Right lobe of liver (tissue), 6 donors: ENCODE results near the gene MAPKAP1. TPM values are rescaled to one million over a fixed set of nuclear protein-coding genes. Genes with fewer than 3 reads are reported as not detected.

Experiments
- ATAC-seq, 4 donors: fragments of 200-7000 bp; cut with Tn5 transposase; one replicate each; pipeline ENCODE4 v1.9.1; 2020; ENCODE audit warnings: mild to moderate bottlenecking in 4 of 4, moderate library complexity in 4 of 4
- DNase-seq, 3 donors: peaks; one replicate each; pipeline ENCODE4 v3.0.0-alpha.2; 2020
- H3K27ac ChIP-seq, 3 donors: fragments of 200-600 bp; one replicate each; pipeline ENCODE4 v1.8.0; 2022
- H3K27me3 ChIP-seq, 2 donors: fragments of 200-600 bp; one replicate each; pipeline ENCODE4 v1.8.0; 2022
- H3K36me3 ChIP-seq, 4 donors: fragments of 200-600 bp; sonication (generic) in 1 of 4; one replicate each; pipeline versions ENCODE4 v1.5.1 to v1.8.0; 2017 to 2022; ENCODE audit warnings: control low read depth in 1 of 4
- H3K4me1 ChIP-seq, 4 donors: fragments of 200-600 bp; sonication (generic) in 1 of 4; one replicate each; pipeline versions ENCODE4 v1.5.1 to v1.8.0; 2017 to 2022; ENCODE audit warnings: control low read depth in 1 of 4
- H3K4me3 ChIP-seq, 3 donors: fragments of 200-600 bp; one replicate each; pipeline ENCODE4 v1.8.0; 2022
- H3K9me3 ChIP-seq, 4 donors: fragments of 200-600 bp; sonication (generic) in 1 of 4; one replicate each; pipeline versions ENCODE4 v1.5.1 to v1.8.0; 2017 to 2022; ENCODE audit warnings: control low read depth in 1 of 4
- POLR2A ChIP-seq: fragments of 450-650 bp; IDR thresholded peaks from one replicate; pipeline ENCODE4 v1.6.1; 2017; ENCODE audit warnings: antibody characterized with exemption, mild to moderate bottlenecking
- WGBS: methylation state at CpG from one replicate; pipeline ENCODE4 v1.1.6; 2018; ENCODE audit warnings: low coverage, low lambda C conversion rate; ENCODE audit not compliant: insufficient coverage; ENCODE audit errors: missing lambda C conversion rate; 5-methylcytosine and 5-hydroxymethylcytosine counted together
- intact Hi-C, 2 donors: fragments of 100-400 bp; cut with DNase I; formaldehyde crosslinking; loops; one replicate each; pipeline versions ENCODE4 v1.11.2 to v1.14.1; 2022
- total RNA-seq, 6 experiments: library from RNA; depleted of rRNA in 2 of 6; stranded (reverse); fragments of >200 nt in 2 of 6; fragmentation: NEBNext Ultra II Directional in 3 of 6; extraction: Animal tissue kit (Norgen Biotek cat#: 25700) in 3 of 6; gene quantifications; one replicate each; pipeline versions ENCODE4 v1.1.0 to v1.2.4, GENCODE V29; 2016 to 2023
- TF ChIP-seq, protein P1 (sequence below), 4 donors: fragments of 200-600 bp in 3 of 4; fragments of 450-650 bp in 1 of 4; IDR thresholded peaks; one replicate each; pipeline versions ENCODE4 v1.5.1 to v1.8.0; 2016 to 2022; ENCODE audit warnings: antibody characterized with exemption in 4 of 4, mild to moderate bottlenecking in 2 of 4
- donor health status: DM: no; HTN: yes; CAD: no.
- donor health status: DM: no; HTN: no; CAD: no.
- donor health status: DM: no; HTN: no; CAD: no.
- donor health status: DM: no; HTN: yes; CAD: no.
- donor health status: DM: no; HTN: yes; CAD: no.

Gene MAPKAP1
- total RNA-seq, 6 experiments from 2014 or later = 29.6 to 53.2 (median 48.3) TPM

DNA sequence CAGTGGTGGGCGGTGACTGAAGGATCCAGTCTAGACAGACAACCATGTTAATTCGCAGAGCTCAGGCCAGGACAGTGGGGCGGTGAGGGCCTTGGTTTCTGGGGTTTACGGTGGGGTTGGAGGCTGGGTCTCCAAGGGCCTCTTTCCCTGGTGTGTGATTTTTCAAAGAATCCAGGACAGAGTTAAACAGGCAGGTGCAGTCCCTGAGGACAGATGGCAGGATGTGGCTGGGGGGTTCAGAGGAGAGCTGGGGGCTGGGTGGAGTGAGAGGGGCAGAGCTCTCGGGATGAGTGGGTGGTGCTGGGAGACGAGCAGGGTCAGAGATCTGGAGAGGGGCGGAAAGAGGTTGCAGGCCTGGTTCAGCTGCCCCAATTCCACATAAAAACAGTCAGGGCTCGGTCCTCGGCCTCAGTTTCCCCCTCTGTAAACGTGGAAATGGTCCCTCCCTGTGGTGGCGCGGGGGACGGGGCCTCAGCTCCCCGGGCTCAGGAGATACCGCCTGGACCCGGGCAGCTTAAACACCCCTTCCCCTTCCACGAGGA lies 299.5 kb downstream of the MAPKAP1 start:
- DNase-seq (no peak), ATAC-seq (no peak)
- Histone ChIP-seq H3K27me3 (no peaks in the 10 kb centered on the region), H3K4me3 (peak overlapping the region; percentile 59 to 71 (median 68)), H3K9me3 (no peaks in the 10 kb centered on the region), H3K4me1 (peaks cover 0 to 11% (median 0%) of the 10 kb centered on the region in 4 donors), H3K27ac (no peak overlapping the region), H3K36me3 (no peaks in the 10 kb centered on the region)
- no peak for TF ChIP-seq POLR2A
- TF ChIP-seq, protein P1, sequence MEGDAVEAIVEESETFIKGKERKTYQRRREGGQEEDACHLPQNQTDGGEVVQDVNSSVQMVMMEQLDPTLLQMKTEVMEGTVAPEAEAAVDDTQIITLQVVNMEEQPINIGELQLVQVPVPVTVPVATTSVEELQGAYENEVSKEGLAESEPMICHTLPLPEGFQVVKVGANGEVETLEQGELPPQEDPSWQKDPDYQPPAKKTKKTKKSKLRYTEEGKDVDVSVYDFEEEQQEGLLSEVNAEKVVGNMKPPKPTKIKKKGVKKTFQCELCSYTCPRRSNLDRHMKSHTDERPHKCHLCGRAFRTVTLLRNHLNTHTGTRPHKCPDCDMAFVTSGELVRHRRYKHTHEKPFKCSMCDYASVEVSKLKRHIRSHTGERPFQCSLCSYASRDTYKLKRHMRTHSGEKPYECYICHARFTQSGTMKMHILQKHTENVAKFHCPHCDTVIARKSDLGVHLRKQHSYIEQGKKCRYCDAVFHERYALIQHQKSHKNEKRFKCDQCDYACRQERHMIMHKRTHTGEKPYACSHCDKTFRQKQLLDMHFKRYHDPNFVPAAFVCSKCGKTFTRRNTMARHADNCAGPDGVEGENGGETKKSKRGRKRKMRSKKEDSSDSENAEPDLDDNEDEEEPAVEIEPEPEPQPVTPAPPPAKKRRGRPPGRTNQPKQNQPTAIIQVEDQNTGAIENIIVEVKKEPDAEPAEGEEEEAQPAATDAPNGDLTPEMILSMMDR (IDR thresholded peaks at IDR 0.05) = no peak
- 58% methylated on average over 6 of the region's 17 CpGs for WGBS
- intact Hi-C loops = no loop called here

DNA sequence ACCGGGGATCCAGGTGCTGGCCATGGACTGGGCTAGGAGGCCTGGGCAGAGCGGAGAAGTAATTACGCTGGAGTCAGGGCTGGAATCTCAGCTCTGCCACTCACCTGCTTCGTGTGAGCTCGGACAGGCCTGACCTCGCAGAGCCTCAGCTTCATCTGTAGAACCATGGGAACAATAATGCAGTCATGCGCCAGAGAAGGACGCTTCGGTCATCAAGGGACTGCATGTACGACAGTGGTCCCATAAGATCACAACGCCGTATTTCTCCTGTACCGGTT lies 300.3 kb downstream of the MAPKAP1 start:
- H3K27ac ChIP-seq = no peak overlapping the region
- no peak for DNase-seq
- no peaks in the 10 kb centered on the region for H3K27me3 ChIP-seq
- TF ChIP-seq POLR2A = no peak
- TF ChIP-seq, protein P1 (IDR thresholded peaks at IDR 0.05) = no peak
- H3K4me1 ChIP-seq = peaks cover 0 to 11% (median 0%) of the 10 kb centered on the region in 4 donors
- H3K36me3 ChIP-seq = no peaks in the 10 kb centered on the region
- no peak overlapping the region for H3K4me3 ChIP-seq
- 96% methylated on average over 6 of the region's 13 CpGs for WGBS
- no peak for ATAC-seq
- no peaks in the 10 kb centered on the region for H3K9me3 ChIP-seq
- intact Hi-C loops = no loop called here

- H3K9me3 ChIP-seq = no peaks in the 10 kb centered on the region
- ATAC-seq (no peak), DNase-seq (no peak)
- intact Hi-C loops = no loop called here
- WGBS = 80% methylated on average over 7 of the region's 15 CpGs
- no peaks in the 10 kb centered on the region for H3K36me3 ChIP-seq
- no peak for TF ChIP-seq POLR2A
- TF ChIP-seq, protein P1 (IDR thresholded peaks at IDR 0.05) = no peak
- H3K4me3 ChIP-seq = no peak overlapping the region
- H3K27me3 ChIP-seq = no peaks in the 10 kb centered on the region
- H3K4me1 ChIP-seq = peaks cover 0 to 11% (median 0%) of the 10 kb centered on the region in 4 donors
- no peak overlapping the region for H3K27ac ChIP-seq
Measured at GRCh38 chr9:125405938-125406809, 300.8 kb downstream of the MAPKAP1 start.

DNA sequence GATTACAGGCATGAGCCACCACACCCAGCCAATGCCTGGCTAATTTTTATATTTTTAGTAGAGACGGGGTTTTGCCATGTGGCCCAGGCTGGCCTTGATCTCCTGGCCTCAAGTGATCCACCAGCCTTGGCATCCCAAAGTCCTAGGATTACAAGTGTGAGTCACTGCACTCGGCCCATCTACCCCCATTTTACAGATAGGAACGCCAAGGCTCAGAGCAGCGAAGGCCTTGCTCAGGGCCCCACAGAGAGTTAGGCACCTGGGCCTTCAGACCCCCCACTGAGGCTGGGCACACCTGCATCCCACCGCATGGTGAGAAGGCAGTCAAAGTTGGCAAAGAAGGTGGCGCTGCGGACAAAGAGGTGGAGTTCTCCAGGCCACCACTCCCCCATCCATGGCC lies 302.3 kb downstream of the MAPKAP1 start:
- Histone ChIP-seq H3K27me3 (no peaks in the 10 kb centered on the region), H3K27ac (no peak overlapping the region), H3K4me3 (no peak overlapping the region), H3K9me3 (no peaks in the 10 kb centered on the region), H3K4me1 (peaks cover 0 to 11% (median 0%) of the 10 kb centered on the region in 4 donors), H3K36me3 (no peaks in the 10 kb centered on the region)
- DNase-seq (no peak), ATAC-seq (no peak)
- intact Hi-C loops = no loop called here
- 76% methylated on average over 3 of the region's 7 CpGs for WGBS
- TF ChIP-seq POLR2A = no peak
- TF ChIP-seq, protein P1 (IDR thresholded peaks at IDR 0.05) = no peak
